Spleen (tissue), 7 donors: ENCODE results near the gene CDH15.

Experiments used
- CTCF ChIP-seq, 11 experiments: fragments of 200-600 bp in 7 of 11; fragments of 450-650 bp in 4 of 11; sonication (generic) in 4 of 11; IDR thresholded peaks in 8 of 11; conservative IDR thresholded peaks in 3 of 11; 1 replicate in 7 of 11; 2 replicates in 4 of 11; pipeline versions ENCODE4 v1.4.0 to v1.8.0; 2016 to 2021; ENCODE audit warnings: antibody characterized with exemption in 11 of 11, inconsistent platforms in 4 of 11, mild to moderate bottlenecking in 1 of 11
- POLR2A ChIP-seq, 3 donors: fragments of 450-650 bp; IDR thresholded peaks; one replicate each; pipeline ENCODE4 v1.5.1; 2017; ENCODE audit warnings: antibody characterized with exemption in 3 of 3, mild to moderate bottlenecking in 1 of 3
- POLR2AphosphoS5 ChIP-seq, 3 donors: sonication (generic); formaldehyde crosslinking; IDR thresholded peaks; one replicate each; pipeline ENCODE4 v1.5.1; 2017; ENCODE audit warnings: antibody characterized with exemption in 3 of 3
- donor health status: DM: no; HTN: no; CAD: no; lungs with moderate emphysema.
- donor health status: DM: no; HTN: no; CAD: no.
- donor health status: DM: no; HTN: no; CAD: no.

GRCh38 chr16:89210165-89210903, 38.8 kb downstream of the CDH15 start:
- TF ChIP-seq POLR2A (IDR thresholded peaks at IDR 0.05) (no peak), CTCF (IDR thresholded peaks at IDR 0.05 in 8 of 11, conservative IDR thresholded peaks at IDR 0.05 in 3 of 11) (no peak), POLR2AphosphoS5 (IDR thresholded peaks at IDR 0.05) (no peak)
